Activated B cell treated with CpG ODN at 0.5 μM for 24 hours (primary cell): ENCODE results near the gene NUDCD3. TPM values are rescaled to one million over a fixed set of nuclear protein-coding genes. Genes with fewer than 3 reads are reported as not detected.

Source experiments
- ATAC-seq: fragments of 200-7000 bp; cut with Tn5 transposase; one replicate; pipeline ENCODE4 v1.10.0; 2021; ENCODE audit warnings: low read depth, mild to moderate bottlenecking, moderate library complexity
- CTCF ChIA-PET: fragments of 350-600 bp; sonication (Branson Sonifier 250); formaldehyde crosslinking; loops from one replicate; lab custom pipeline; 2021; ENCODE audit warnings: antibody characterized with exemption; lab: Charles Lee
- POLR2A ChIA-PET: fragments of 350-600 bp; sonication (Branson Sonifier 250); formaldehyde crosslinking; loops from one replicate; lab custom pipeline; 2021; ENCODE audit warnings: antibody characterized with exemption; lab: Charles Lee
- DNase-seq: peaks from one replicate; pipeline ENCODE4 v3.0.0; 2022
- H3K27ac Mint-ChIP-seq: one replicate; pipeline ENCODE4 v1.8.0; 2020; ENCODE audit warnings: mixed read lengths
- H3K27me3 Mint-ChIP-seq: one replicate; pipeline ENCODE4 v1.8.0; 2021; ENCODE audit warnings: mixed read lengths
- H3K36me3 Mint-ChIP-seq: one replicate; pipeline ENCODE4 v1.8.0; 2021; ENCODE audit warnings: low read depth, mixed read lengths
- H3K4me1 Mint-ChIP-seq: one replicate; pipeline ENCODE4 v1.8.0; 2021; ENCODE audit warnings: mixed read lengths
- H3K4me3 Mint-ChIP-seq: one replicate; pipeline ENCODE4 v1.8.0; 2020; ENCODE audit warnings: mild to moderate bottlenecking, mixed read lengths
- H3K9me3 Mint-ChIP-seq: one replicate; pipeline ENCODE4 v1.8.0; 2020; ENCODE audit warnings: mixed read lengths
- intact Hi-C: fragments of 100-400 bp; cut with micrococcal nuclease; formaldehyde crosslinking; loops from one replicate; pipeline ENCODE4 v1.15.1; 2024
- total RNA-seq: library from RNA; stranded (reverse); gene quantifications from 2 replicates; pipeline ENCODE4 v1.2.3, GENCODE V29; 2022
- TF ChIP-seq, protein P1 (sequence below): fragments of 200-600 bp; IDR thresholded peaks from one replicate; pipeline ENCODE4 v1.8.0; 2022; ENCODE audit warnings: antibody characterized with exemption, mild to moderate bottlenecking

Gene NUDCD3
- total RNA-seq, 1 donor from 2014 or later: 85.1 TPM

DNA sequence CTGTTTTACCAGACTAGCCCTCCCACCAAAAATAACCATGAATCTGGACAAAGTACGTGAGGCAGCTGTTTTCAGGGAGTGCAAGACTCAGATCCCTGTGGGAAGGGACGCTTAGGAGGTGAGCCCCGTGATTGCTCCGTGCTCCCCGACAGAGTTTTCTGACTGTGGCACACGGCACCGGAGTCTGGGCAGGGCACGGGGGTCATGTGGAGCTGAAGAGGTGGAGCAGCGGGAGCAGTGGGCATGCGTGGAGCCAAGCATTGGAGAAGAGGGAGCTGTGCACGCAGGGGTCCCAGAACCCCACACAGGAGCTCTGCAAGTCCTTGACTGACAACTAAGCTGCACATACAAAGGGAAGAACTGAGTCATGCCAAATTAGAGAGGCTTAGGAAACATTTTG is 154.0 kb downstream of the NUDCD3 start:
- POLR2A ChIA-PET: no interaction called here
- Mint-ChIP-seq H3K27ac (no peak overlapping the region), H3K4me3 (no peak overlapping the region), H3K9me3 (peaks cover 21% of the 10 kb centered on the region), H3K36me3 (peaks cover 5% of the 10 kb centered on the region), H3K27me3 (no peaks in the 10 kb centered on the region), H3K4me1 (peaks cover 18% of the 10 kb centered on the region)
- DNase-seq: no peak
- TF ChIP-seq, protein P1, sequence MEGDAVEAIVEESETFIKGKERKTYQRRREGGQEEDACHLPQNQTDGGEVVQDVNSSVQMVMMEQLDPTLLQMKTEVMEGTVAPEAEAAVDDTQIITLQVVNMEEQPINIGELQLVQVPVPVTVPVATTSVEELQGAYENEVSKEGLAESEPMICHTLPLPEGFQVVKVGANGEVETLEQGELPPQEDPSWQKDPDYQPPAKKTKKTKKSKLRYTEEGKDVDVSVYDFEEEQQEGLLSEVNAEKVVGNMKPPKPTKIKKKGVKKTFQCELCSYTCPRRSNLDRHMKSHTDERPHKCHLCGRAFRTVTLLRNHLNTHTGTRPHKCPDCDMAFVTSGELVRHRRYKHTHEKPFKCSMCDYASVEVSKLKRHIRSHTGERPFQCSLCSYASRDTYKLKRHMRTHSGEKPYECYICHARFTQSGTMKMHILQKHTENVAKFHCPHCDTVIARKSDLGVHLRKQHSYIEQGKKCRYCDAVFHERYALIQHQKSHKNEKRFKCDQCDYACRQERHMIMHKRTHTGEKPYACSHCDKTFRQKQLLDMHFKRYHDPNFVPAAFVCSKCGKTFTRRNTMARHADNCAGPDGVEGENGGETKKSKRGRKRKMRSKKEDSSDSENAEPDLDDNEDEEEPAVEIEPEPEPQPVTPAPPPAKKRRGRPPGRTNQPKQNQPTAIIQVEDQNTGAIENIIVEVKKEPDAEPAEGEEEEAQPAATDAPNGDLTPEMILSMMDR: no peak
- intact Hi-C loops: no loop called here
- CTCF ChIA-PET: no interaction called here
- ATAC-seq: no peak

DNA sequence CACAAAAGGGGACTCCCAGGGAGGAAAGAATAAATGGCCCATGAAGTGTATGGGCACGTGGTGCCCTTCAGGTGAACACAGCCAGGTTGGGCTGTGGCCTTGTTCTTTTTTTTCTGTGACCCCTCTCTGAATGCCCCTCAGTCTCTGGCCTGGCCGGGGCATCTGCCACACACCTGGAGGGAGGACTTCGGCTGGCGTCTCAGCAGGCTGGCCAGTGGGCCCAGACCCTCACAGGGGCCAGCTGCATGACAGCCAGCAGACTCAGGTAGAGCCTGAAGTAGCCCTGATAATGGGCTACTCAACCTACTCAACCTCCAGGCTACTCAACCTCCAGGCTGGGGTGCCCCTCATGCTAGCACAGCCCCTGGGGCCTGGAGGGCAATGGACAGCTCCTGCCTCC is 155.3 kb downstream of the NUDCD3 start:
- Mint-ChIP-seq H3K27me3 (peaks cover 3% of the 10 kb centered on the region), H3K4me3 (no peak overlapping the region), H3K9me3 (peaks cover 21% of the 10 kb centered on the region), H3K27ac (no peak overlapping the region), H3K4me1 (peaks cover 18% of the 10 kb centered on the region), H3K36me3 (peaks cover 5% of the 10 kb centered on the region)
- TF ChIP-seq, protein P1: no peak
- intact Hi-C loops: no loop called here
- ChIA-PET CTCF (no interaction called here), POLR2A (no interaction called here)
- no peak for DNase-seq
- no peak for ATAC-seq

DNA sequence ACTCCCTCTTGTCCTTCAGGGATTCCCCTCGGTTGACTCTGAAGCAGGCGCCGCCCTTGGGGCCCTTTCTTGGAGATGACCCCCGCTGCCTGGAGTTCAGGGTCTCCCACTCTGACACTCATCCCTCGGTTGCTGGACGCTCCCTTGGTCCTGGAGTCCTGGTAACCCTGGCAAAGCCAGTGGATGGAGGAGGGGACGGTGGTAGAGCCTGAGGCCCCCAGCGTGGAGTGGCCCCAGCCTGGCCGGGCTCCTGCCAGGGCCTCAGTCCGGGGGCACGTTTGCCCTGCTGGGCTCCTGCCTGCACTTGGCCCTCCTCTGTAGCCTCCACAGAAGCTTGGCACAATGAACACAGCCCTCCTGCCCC is 155.7 kb downstream of the NUDCD3 start:
- intact Hi-C loops: no loop called here
- ATAC-seq (no peak), DNase-seq (no peak)
- CTCF ChIA-PET: no interaction called here
- H3K4me1 Mint-ChIP-seq: peaks cover 18% of the 10 kb centered on the region
- H3K27me3 Mint-ChIP-seq: peaks cover 3% of the 10 kb centered on the region
- peaks cover 5% of the 10 kb centered on the region for H3K36me3 Mint-ChIP-seq
- H3K9me3 Mint-ChIP-seq: peaks cover 21% of the 10 kb centered on the region
- TF ChIP-seq, protein P1: no peak
- no peak overlapping the region for H3K4me3 Mint-ChIP-seq
- no peak overlapping the region for H3K27ac Mint-ChIP-seq
- POLR2A ChIA-PET: no interaction called here

DNA sequence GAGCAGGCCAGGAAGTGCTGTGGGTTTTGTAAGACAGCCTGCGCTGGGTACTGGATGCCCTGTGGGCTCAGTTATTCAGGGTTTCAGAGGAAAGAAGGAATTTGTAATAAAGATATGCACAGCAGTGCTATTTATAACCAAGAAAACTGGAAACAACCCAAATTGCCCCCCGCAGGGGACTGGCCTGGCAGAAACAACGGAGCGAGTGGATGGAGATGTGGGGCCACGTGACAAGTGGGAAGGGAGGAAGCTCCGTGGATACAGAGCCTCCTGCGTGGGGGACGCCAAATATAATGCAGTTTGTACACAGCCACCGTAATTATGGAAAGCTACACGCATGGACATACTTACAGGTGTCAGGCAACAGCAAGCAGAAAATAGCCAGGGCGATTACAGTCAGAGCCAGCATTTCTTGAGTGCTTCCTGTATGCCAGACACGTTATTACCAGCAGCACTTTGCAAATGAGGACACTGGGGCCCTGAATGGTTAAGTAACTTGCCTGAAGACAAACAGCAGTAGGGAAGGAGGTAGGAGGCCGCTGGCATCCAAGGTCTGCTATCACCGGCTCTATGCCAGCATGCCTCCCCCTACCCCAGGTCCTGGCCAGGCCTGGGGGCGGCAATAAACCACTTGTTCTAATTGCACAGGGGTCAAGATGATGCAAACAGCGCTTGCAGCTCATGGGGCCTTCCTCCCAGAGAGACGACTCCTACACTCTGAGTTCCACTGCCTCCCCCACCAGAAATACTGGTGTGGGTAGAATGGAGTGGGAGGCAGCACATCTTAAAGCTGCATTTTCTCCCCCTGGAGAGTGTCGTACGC is 156.3 kb downstream of the NUDCD3 start:
- intact Hi-C loops: no loop called here
- Mint-ChIP-seq H3K4me3 (no peak overlapping the region), H3K36me3 (peaks cover 5% of the 10 kb centered on the region), H3K4me1 (peaks cover 14% of the 10 kb centered on the region), H3K9me3 (peaks cover 21% of the 10 kb centered on the region), H3K27me3 (peaks cover 3% of the 10 kb centered on the region), H3K27ac (no peak overlapping the region)
- POLR2A ChIA-PET: no interaction called here
- CTCF ChIA-PET: no interaction called here
- TF ChIP-seq, protein P1: no peak
- DNase-seq (no peak), ATAC-seq (no peak)

DNA sequence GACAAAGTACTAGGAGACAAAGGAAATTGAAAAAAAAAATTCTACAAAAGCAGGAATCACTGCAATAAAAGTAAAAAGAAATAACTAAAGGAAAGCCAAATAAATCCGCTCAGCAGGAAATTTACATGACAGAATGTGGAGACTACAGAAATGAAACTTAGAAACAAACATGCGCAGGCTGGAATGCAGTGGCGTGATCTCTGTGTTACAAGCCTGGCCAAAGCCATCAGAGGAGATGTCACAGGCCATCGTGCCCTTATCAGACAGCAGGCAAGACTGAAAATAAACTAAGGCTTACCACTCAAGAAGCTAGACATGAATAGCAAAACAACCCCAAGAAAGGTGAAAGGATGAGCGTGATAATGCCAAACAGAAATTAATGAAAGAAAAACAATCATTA is 158.8 kb downstream of the NUDCD3 start:
- Mint-ChIP-seq H3K27ac (no peak overlapping the region), H3K4me3 (no peak overlapping the region), H3K9me3 (peaks cover 11% of the 10 kb centered on the region), H3K27me3 (peaks cover 7% of the 10 kb centered on the region), H3K4me1 (no peaks in the 10 kb centered on the region), H3K36me3 (no peaks in the 10 kb centered on the region)
- POLR2A ChIA-PET: no interaction called here
- intact Hi-C loops: no loop called here
- TF ChIP-seq, protein P1: no peak
- no peak for DNase-seq
- CTCF ChIA-PET: no interaction called here
- ATAC-seq: no peak
